Right forelimb (tissue), 1 donor: ENCODE measurements around the gene KHDRBS2.
"Not testable (repeated sequence)": the region's sequence is repeated elsewhere in the genome, so short reads cannot be mapped to it uniquely, and the experiment has no call there.

Source experiments
- DNase-seq: peaks from one replicate; pipeline ENCODE4 v3.0.0-alpha.2; 2018

KHDRBS2 gene

GRCh38 chr6:61835237-61835636 is 450.8 kb downstream of the KHDRBS2 start:
- no peak for DNase-seq

GRCh38 chr6:61833176-61833755 is 452.8 kb downstream of the KHDRBS2 start:
- no peak for DNase-seq

GRCh38 chr6:61817716-61818115 is 468.3 kb downstream of the KHDRBS2 start:
- DNase-seq: no peak

GRCh38 chr6:61810047-61810446 is 476.0 kb downstream of the KHDRBS2 start:
- DNase-seq: no peak

- no peak for DNase-seq
Observed at GRCh38 chr6:61809004-61809595, 476.9 kb downstream of the KHDRBS2 start.

GRCh38 chr6:61787998-61788397 is 498.0 kb downstream of the KHDRBS2 start:
- DNase-seq: no peak

- not testable (repeated sequence) for DNase-seq
Observed at GRCh38 chr6:61769446-61769845, 516.6 kb downstream of the KHDRBS2 start.

- no peak for DNase-seq
Observed at GRCh38 chr6:61755739-61756138, 530.3 kb downstream of the KHDRBS2 start.

- DNase-seq: no peak
Observed at GRCh38 chr6:61751986-61752385, 534.0 kb downstream of the KHDRBS2 start.

- DNase-seq: no peak
Observed at GRCh38 chr6:61745994-61746393, 540.0 kb downstream of the KHDRBS2 start.

- no peak for DNase-seq
Observed at GRCh38 chr6:61711849-61712248, 574.2 kb downstream of the KHDRBS2 start.

- no peak for DNase-seq
Observed at GRCh38 chr6:61688165-61688564, 597.9 kb downstream of the KHDRBS2 start.

GRCh38 chr6:61682562-61682961 is 603.5 kb downstream of the KHDRBS2 start:
- DNase-seq: no peak

- no peak for DNase-seq
Observed at GRCh38 chr6:61679625-61680024, 606.4 kb downstream of the KHDRBS2 start.

GRCh38 chr6:61675734-61676133 is 610.3 kb downstream of the KHDRBS2 start:
- DNase-seq: no peak

- DNase-seq: no peak
Observed at GRCh38 chr6:61649845-61650244, 636.2 kb downstream of the KHDRBS2 start.

GRCh38 chr6:61640463-61640862 is 645.6 kb downstream of the KHDRBS2 start:
- no peak for DNase-seq
